Fibroblast of lung (primary cell): Measurements from ENCODE around the gene ZDHHC9. TPM values are rescaled to one million over a fixed set of nuclear protein-coding genes. Genes with fewer than 3 reads are reported as not detected.

Source experiments
- DNase-seq, 2 donors: peaks; one replicate each; pipeline versions ENCODE4 v3.0.0 to v3.0.0-alpha.2; 2010; ENCODE audit warnings: low read depth in 2 of 2
- H2AFZ ChIP-seq: 2 replicates; pipeline ENCODE4 v1.5.1; 2012; ENCODE audit warnings: low read length, control low read depth, inconsistent platforms
- H3K27ac ChIP-seq: 2 replicates; pipeline ENCODE4 v1.5.1; 2011; ENCODE audit warnings: low read length, control low read depth; ENCODE audit not compliant: insufficient read depth
- H3K27me3 ChIP-seq: 2 replicates; pipeline ENCODE4 v1.5.1; 2011; ENCODE audit warnings: mild to moderate bottlenecking, low read length; ENCODE audit not compliant: control insufficient read depth, insufficient read depth
- H3K36me3 ChIP-seq: 2 replicates; pipeline ENCODE4 v1.5.1; 2011; ENCODE audit warnings: low read length; ENCODE audit not compliant: control insufficient read depth, insufficient read depth
- H3K4me1 ChIP-seq: 2 replicates; pipeline ENCODE4 v1.5.1; 2011; ENCODE audit warnings: low read length; ENCODE audit not compliant: control insufficient read depth, insufficient read depth; ENCODE audit errors: extremely low read depth
- H3K4me2 ChIP-seq: 2 replicates; pipeline ENCODE4 v1.5.1; 2011; ENCODE audit warnings: low read length, control low read depth; ENCODE audit not compliant: insufficient read depth; ENCODE audit errors: extremely low read depth
- H3K4me3 ChIP-seq, 4 experiments: fragments of 200-600 bp in 1 of 4; sonication (generic) in 1 of 4; replicated peaks in 1 of 4; 2 replicates each; pipeline ENCODE4 v1.5.1; 2011 to 2016; ENCODE audit warnings: low read length in 4 of 4, low read depth in 3 of 4, mild to moderate bottlenecking in 3 of 4, control low read depth in 2 of 4, inconsistent platforms in 1 of 4, mixed read lengths in 1 of 4; ENCODE audit not compliant: insufficient read depth in 1 of 4; ENCODE audit errors: control extremely low read depth in 1 of 4
- H3K79me2 ChIP-seq: 2 replicates; pipeline ENCODE4 v1.5.1; 2012; ENCODE audit warnings: mild to moderate bottlenecking, low read length, inconsistent platforms; ENCODE audit not compliant: control insufficient read depth, insufficient read depth
- H3K9ac ChIP-seq: 2 replicates; pipeline ENCODE4 v1.5.1; 2011; ENCODE audit warnings: mild to moderate bottlenecking, low read length, control low read depth; ENCODE audit not compliant: insufficient read depth
- H3K9me3 ChIP-seq: 2 replicates; pipeline ENCODE4 v1.5.1; 2012; ENCODE audit warnings: low read depth, low read length; ENCODE audit not compliant: control insufficient read depth, insufficient read depth
- H4K20me1 ChIP-seq: 2 replicates; pipeline ENCODE4 v1.5.1; 2011; ENCODE audit warnings: low read length; ENCODE audit not compliant: control insufficient read depth, insufficient read depth; ENCODE audit errors: extremely low read depth
- EZH2 ChIP-seq: IDR thresholded peaks from 2 replicates; pipeline ENCODE4 v1.5.1; 2012; ENCODE audit warnings: low read length, control low read depth, mild to moderate bottlenecking; ENCODE audit errors: missing control alignments
- polyA plus RNA-seq, 2 donors: library from polyadenylated mRNA; depleted of rRNA in 1 of 2; stranded (reverse) in 1 of 2; unstranded in 1 of 2; fragments of >200 nt; gene quantifications; 2 replicates each; pipeline ENCODE4 v1.2.1, GENCODE V29; 2011 to 2012; ENCODE audit warnings: missing spikeins in 1 of 2
- total RNA-seq: library from RNA; depleted of rRNA; stranded (reverse); fragments of >200 nt; gene quantifications from 2 replicates; pipeline ENCODE4 v1.2.1, GENCODE V29; 2014
- TF ChIP-seq, protein P1 (sequence below), 2 donors: IDR thresholded peaks in 1 of 2; conservative IDR thresholded peaks in 1 of 2; 1 replicate in 1 of 2; 2 replicates in 1 of 2; pipeline ENCODE4 v1.5.1; 2011 to 2012; ENCODE audit warnings: low read length in 2 of 2, control low read depth in 1 of 2, inconsistent platforms in 1 of 2, low read depth in 1 of 2, mild to moderate bottlenecking in 1 of 2

The ZDHHC9 gene
- total and polyA plus RNA-seq, 2 donors (not counting 1 experiment from before 2014, with no cell fraction given) = 21.8 to 38.4 TPM

GRCh38 chrX:129780441-129781105 is 63.1 kb downstream of the ZDHHC9 start:
- DNase-seq = no peak
- no peaks in the 10 kb centered on the region for H3K36me3 ChIP-seq
- no peaks in the 10 kb centered on the region for H4K20me1 ChIP-seq
- H2AFZ ChIP-seq = no peak overlapping the region
- no peak for TF ChIP-seq EZH2
- TF ChIP-seq, protein P1, sequence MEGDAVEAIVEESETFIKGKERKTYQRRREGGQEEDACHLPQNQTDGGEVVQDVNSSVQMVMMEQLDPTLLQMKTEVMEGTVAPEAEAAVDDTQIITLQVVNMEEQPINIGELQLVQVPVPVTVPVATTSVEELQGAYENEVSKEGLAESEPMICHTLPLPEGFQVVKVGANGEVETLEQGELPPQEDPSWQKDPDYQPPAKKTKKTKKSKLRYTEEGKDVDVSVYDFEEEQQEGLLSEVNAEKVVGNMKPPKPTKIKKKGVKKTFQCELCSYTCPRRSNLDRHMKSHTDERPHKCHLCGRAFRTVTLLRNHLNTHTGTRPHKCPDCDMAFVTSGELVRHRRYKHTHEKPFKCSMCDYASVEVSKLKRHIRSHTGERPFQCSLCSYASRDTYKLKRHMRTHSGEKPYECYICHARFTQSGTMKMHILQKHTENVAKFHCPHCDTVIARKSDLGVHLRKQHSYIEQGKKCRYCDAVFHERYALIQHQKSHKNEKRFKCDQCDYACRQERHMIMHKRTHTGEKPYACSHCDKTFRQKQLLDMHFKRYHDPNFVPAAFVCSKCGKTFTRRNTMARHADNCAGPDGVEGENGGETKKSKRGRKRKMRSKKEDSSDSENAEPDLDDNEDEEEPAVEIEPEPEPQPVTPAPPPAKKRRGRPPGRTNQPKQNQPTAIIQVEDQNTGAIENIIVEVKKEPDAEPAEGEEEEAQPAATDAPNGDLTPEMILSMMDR (conservative IDR thresholded peaks at IDR 0.05 in 1 of 2, IDR thresholded peaks at IDR 0.05 in 1 of 2; ENCODE audit: low read depth in 1 of 2, low read length in 2 of 2) = no peak
- no peaks in the 10 kb centered on the region for H3K4me1 ChIP-seq
- H3K4me2 ChIP-seq = no peak overlapping the region
- H3K9ac ChIP-seq = no peak overlapping the region
- H3K4me3 ChIP-seq = no peak overlapping the region
- no peaks in the 10 kb centered on the region for H3K27me3 ChIP-seq
- no peaks in the 10 kb centered on the region for H3K9me3 ChIP-seq
- H3K79me2 ChIP-seq = no peaks in the 10 kb centered on the region
- H3K27ac ChIP-seq = no peak overlapping the region

DNA sequence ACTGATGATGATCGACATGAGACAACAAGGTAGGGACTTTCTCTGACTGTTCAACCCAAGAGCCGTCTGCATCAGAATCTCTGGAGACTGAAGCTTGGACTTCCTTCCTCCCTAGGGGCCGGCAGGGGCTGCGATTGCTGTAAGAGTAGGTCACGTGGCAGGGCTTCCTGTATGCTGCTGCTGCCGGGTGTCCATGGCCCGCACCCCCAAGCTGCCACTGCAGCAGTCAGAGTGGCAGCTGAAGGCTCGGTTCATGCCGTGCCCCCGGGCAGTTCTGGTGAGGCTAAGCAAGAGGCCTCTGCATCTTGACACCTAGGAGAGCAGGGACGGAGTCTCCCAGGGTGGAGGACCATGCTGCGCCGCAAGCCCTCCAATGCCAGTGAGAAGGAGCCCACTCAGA is 63.9 kb downstream of the ZDHHC9 start, which contains the start of gene SASH3:
Gene SASH3 (plus strand): TSS at position 203 of the 400 bp plus-strand sequence. CDS start 149 bp downstream, at position 352.
- H4K20me1 ChIP-seq = no peaks in the 10 kb centered on the region
- H3K79me2 ChIP-seq = no peaks in the 10 kb centered on the region
- H3K9ac ChIP-seq = no peak within 1 kb of the TSS
- no peak within 1 kb of the TSS for H2AFZ ChIP-seq
- no peak within 1 kb of the TSS for H3K27ac ChIP-seq
- H3K9me3 ChIP-seq = no peaks in the 10 kb centered on the region
- H3K4me3 ChIP-seq = no peak within 1 kb of the TSS
- no peaks in the 10 kb centered on the region for H3K4me1 ChIP-seq
- TF ChIP-seq, protein P1 (conservative IDR thresholded peaks at IDR 0.05 in 1 of 2, IDR thresholded peaks at IDR 0.05 in 1 of 2; ENCODE audit: low read depth in 1 of 2, low read length in 2 of 2) = no peak
- TF ChIP-seq EZH2 = no peak
- DNase-seq = no peak
- H3K27me3 ChIP-seq = no peaks in the 10 kb centered on the region
- H3K36me3 ChIP-seq = no peaks in the 10 kb centered on the region
- no peak within 1 kb of the TSS for H3K4me2 ChIP-seq

GRCh38 chrX:129779086-129779672 is 64.5 kb downstream of the ZDHHC9 start:
- Histone ChIP-seq H3K4me3 (no peak overlapping the region), H2AFZ (no peak overlapping the region), H3K4me1 (no peaks in the 10 kb centered on the region), H3K27ac (no peak overlapping the region), H3K79me2 (no peaks in the 10 kb centered on the region), H3K4me2 (no peak overlapping the region), H4K20me1 (no peaks in the 10 kb centered on the region), H3K36me3 (no peaks in the 10 kb centered on the region), H3K9me3 (no peaks in the 10 kb centered on the region), H3K27me3 (no peaks in the 10 kb centered on the region), H3K9ac (no peak overlapping the region)
- TF ChIP-seq, protein P1 (conservative IDR thresholded peaks at IDR 0.05 in 1 of 2, IDR thresholded peaks at IDR 0.05 in 1 of 2; ENCODE audit: low read depth in 1 of 2, low read length in 2 of 2) = no peak
- TF ChIP-seq EZH2 = no peak
- DNase-seq = no peak
